DOHH2 (cell line): ENCODE measurements around the gene PDE2A.

Experiments used
- H3F3A ChIP-seq: fragments of 200-600 bp; sonication (generic), shearing (Covaris generic); 2 replicates; pipeline ENCODE4 v1.6.0; 2016; ENCODE audit warnings: antibody characterized with exemption, mild to moderate bottlenecking; ENCODE audit not compliant: control insufficient read depth, insufficient read depth
- H3K27ac ChIP-seq: fragments of 200-600 bp; sonication (generic); 2 replicates; pipeline ENCODE4 v1.5.1; 2014; ENCODE audit warnings: low read depth, mild to moderate bottlenecking, low read length, moderate library complexity
- H3K27me3 ChIP-seq: fragments of 200-600 bp; sonication (generic); 2 replicates; pipeline ENCODE4 v1.6.1; 2014; ENCODE audit warnings: mild to moderate bottlenecking, low read length, mixed read lengths; ENCODE audit not compliant: control insufficient read depth
- H3K36me3 ChIP-seq: fragments of 200-600 bp; sonication (generic); 2 replicates; pipeline ENCODE4 v1.6.1; 2014; ENCODE audit warnings: mild to moderate bottlenecking, low read length, moderate library complexity, mixed read lengths; ENCODE audit not compliant: control insufficient read depth
- H3K4me1 ChIP-seq: fragments of 200-600 bp; sonication (generic); 2 replicates; pipeline ENCODE4 v1.6.1; 2014; ENCODE audit warnings: mild to moderate bottlenecking, low read length, mixed read lengths; ENCODE audit not compliant: control insufficient read depth
- H3K4me2 ChIP-seq: fragments of 200-600 bp; sonication (generic); 2 replicates; pipeline ENCODE4 v1.6.0; 2014; ENCODE audit warnings: mild to moderate bottlenecking, low read length, moderate library complexity
- H3K4me3 ChIP-seq: fragments of 200-600 bp; sonication (generic); 2 replicates; pipeline ENCODE4 v1.5.1; 2014; ENCODE audit warnings: mild to moderate bottlenecking, low read length, mixed read lengths
- H3K79me2 ChIP-seq: fragments of 200-600 bp; sonication (generic); 2 replicates; pipeline ENCODE4 v1.6.1; 2014; ENCODE audit warnings: mild to moderate bottlenecking, low read length, mixed read lengths; ENCODE audit not compliant: control insufficient read depth
- H3K9me2 ChIP-seq: fragments of 200-600 bp; sonication (generic); replicated peaks from 2 replicates; pipeline ENCODE4 v1.6.1; 2014; ENCODE audit warnings: mild to moderate bottlenecking, low read length, mixed read lengths; ENCODE audit not compliant: control insufficient read depth
- H3K9me3 ChIP-seq: fragments of 200-600 bp; sonication (generic); 2 replicates; pipeline ENCODE4 v1.6.1; 2014; ENCODE audit warnings: antibody characterized with exemption, low read length, mixed read lengths; ENCODE audit not compliant: control insufficient read depth, insufficient read depth
- H4K20me1 ChIP-seq: fragments of 200-600 bp; sonication (generic); 2 replicates; pipeline ENCODE4 v1.6.0; 2014; ENCODE audit warnings: low read depth, mild to moderate bottlenecking, antibody characterized with exemption, low read length, moderate library complexity; ENCODE audit not compliant: control insufficient read depth, insufficient read depth
- CTCF ChIP-seq: fragments of 200-600 bp; sonication (generic); IDR thresholded peaks from one replicate; pipeline ENCODE4 v1.5.1; 2014; ENCODE audit warnings: antibody characterized with exemption, mild to moderate bottlenecking, low read depth, low read length; ENCODE audit not compliant: poor library complexity, severe bottlenecking
- EZH2phosphoT487 ChIP-seq: fragments of 200-600 bp; sonication (generic); IDR thresholded peaks from 2 replicates; pipeline ENCODE4 v1.6.1; 2017; ENCODE audit warnings: borderline replicate concordance, mild to moderate bottlenecking, antibody characterized with exemption, low read length, moderate library complexity, mixed read lengths

The PDE2A gene

GRCh38 chr11:72578566-72578965 lies 95.7 kb downstream of the PDE2A start:
- Histone ChIP-seq H3K79me2 (no peaks in the 10 kb centered on the region), H3K27ac (no peak overlapping the region), H3K27me3 (peaks cover 14% of the 10 kb centered on the region), H3K4me1 (peaks cover 19% of the 10 kb centered on the region), H3K4me2 (no peak overlapping the region), H3K4me3 (no peak overlapping the region), H3K36me3 (no peaks in the 10 kb centered on the region), H3F3A (no peaks in the 10 kb centered on the region), H3K9me3 (no peaks in the 10 kb centered on the region), H3K9me2 (no peaks in the 10 kb centered on the region), H4K20me1 (no peaks in the 10 kb centered on the region)
- TF ChIP-seq CTCF (no peak), EZH2phosphoT487 (no peak)

GRCh38 chr11:72578051-72578450 lies 96.2 kb downstream of the PDE2A start:
- Histone ChIP-seq H3K9me2 (no peaks in the 10 kb centered on the region), H3K36me3 (no peaks in the 10 kb centered on the region), H3K27me3 (peaks cover 15% of the 10 kb centered on the region), H3K9me3 (no peaks in the 10 kb centered on the region), H3F3A (no peaks in the 10 kb centered on the region), H3K27ac (no peak overlapping the region), H3K79me2 (no peaks in the 10 kb centered on the region), H3K4me2 (no peak overlapping the region), H3K4me3 (no peak overlapping the region), H4K20me1 (no peaks in the 10 kb centered on the region), H3K4me1 (peaks cover 19% of the 10 kb centered on the region)
- TF ChIP-seq CTCF (no peak), EZH2phosphoT487 (no peak)

- no peak for TF ChIP-seq CTCF
- no peak for TF ChIP-seq EZH2phosphoT487
- no peak overlapping the region for H3K27ac ChIP-seq
- H3K4me3 ChIP-seq: no peak overlapping the region
- no peaks in the 10 kb centered on the region for H3K9me3 ChIP-seq
- peaks cover 19% of the 10 kb centered on the region for H3K4me1 ChIP-seq
- H3K79me2 ChIP-seq: no peaks in the 10 kb centered on the region
- no peaks in the 10 kb centered on the region for H4K20me1 ChIP-seq
- H3K27me3 ChIP-seq: peaks cover 15% of the 10 kb centered on the region
- H3K36me3 ChIP-seq: no peaks in the 10 kb centered on the region
- no peaks in the 10 kb centered on the region for H3F3A ChIP-seq
- no peak overlapping the region for H3K4me2 ChIP-seq
- H3K9me2 ChIP-seq: no peaks in the 10 kb centered on the region
These were observed 96.9 kb downstream of the PDE2A start for GRCh38 chr11:72577271-72577721.
